D721Med (cell line): ENCODE measurements around the gene A3GALT2.

ENCODE experiments used
- DNase-seq: peaks from one replicate; pipeline ENCODE4 v3.0.0; 2011; ENCODE audit warnings: low spot score; ENCODE audit not compliant: insufficient read length
- FAIRE-seq: peaks from 2 replicates; lab custom pipeline; 2011; peaks lifted over from hg19 to GRCh38; lab: Jason Lieb, UNC
- CTCF ChIP-seq: IDR thresholded peaks from 2 replicates; pipeline ENCODE4 v1.5.1; 2012; ENCODE audit warnings: mild to moderate bottlenecking, control low read depth; ENCODE audit not compliant: insufficient read depth; ENCODE audit errors: missing control alignments

The A3GALT2 gene

GRCh38 chr1:33351281-33351660, 30.4 kb upstream of the A3GALT2 start:
- no peak for FAIRE-seq
- no peak for TF ChIP-seq CTCF

GRCh38 chr1:33350611-33351280, 29.8 kb upstream of the A3GALT2 start:
- no peak for TF ChIP-seq CTCF
- FAIRE-seq: no peak
- no peak for DNase-seq

More at GRCh38 chr1:33351281-33351660, 30.4 kb upstream of the A3GALT2 start:
- DNase-seq: no peak

- DNase-seq (peak; percentile 78), FAIRE-seq (no peak)
- no peak for TF ChIP-seq CTCF
Measured at GRCh38 chr1:33349778-33350610, 29.1 kb upstream of the A3GALT2 start.

- no peak for TF ChIP-seq CTCF
- DNase-seq: no peak
- FAIRE-seq: no peak
Measured at GRCh38 chr1:33349081-33349759, 28.3 kb upstream of the A3GALT2 start.

GRCh38 chr1:33348676-33349080, 27.8 kb upstream of the A3GALT2 start:
- no peak for FAIRE-seq
- TF ChIP-seq CTCF: no peak
- no peak for DNase-seq

- no peak for FAIRE-seq
- no peak for DNase-seq
- TF ChIP-seq CTCF: no peak
Measured at GRCh38 chr1:33348194-33348593, 27.3 kb upstream of the A3GALT2 start.
